Pons (tissue), 1 donor: Measurements from ENCODE around the gene IL5.

Experiments used
- DNase-seq: peaks from one replicate; pipeline ENCODE4 v3.0.0-alpha.2; 2016; ENCODE audit warnings: low spot score

Gene IL5

DNA sequence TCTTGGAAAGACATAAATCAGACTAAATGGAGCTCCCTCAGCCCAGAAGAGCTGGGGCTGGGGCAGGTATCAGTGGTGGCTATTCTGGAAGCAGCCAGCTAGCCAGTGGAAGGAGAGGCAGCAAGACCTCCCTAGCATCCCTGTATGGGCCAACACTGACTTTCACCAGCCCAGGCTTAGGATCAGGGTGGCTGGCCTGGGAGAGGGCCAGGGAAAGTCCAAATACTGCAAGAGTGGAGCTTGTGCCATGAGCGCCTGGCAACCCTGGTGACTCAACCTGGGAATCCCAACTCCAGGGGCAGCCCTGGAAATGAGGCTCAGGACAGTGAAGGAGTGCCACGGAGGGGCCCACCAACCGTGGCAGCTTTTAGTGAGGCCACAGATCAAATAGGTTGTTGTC, 45.2 kb downstream of the IL5 start:
- DNase-seq = no peak

DNA sequence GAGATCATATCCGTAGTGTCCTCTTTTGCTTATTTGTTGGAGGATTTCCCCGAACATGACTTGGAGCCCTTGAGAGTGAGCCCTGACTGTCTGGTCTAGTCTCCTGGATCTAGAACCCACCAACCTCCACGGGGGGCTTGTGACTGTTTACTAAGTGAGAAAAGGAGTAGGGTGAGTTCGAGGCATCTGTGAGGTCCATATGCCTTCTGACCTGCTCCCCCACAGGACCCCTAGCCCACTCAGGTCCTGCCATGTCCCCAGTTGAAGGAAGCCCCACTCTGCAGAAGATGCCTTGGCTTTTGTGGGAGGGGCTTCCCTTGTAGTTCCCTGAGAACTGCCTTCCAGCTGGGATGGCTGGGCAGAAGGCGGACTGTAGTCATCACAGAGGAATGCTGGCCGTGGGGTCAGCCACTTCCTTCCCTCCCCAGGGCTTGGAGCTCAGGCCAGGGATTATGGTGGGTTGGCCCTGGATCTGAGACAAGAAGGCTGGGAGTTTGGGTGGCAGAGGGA, 45.8 kb downstream of the IL5 start:
- no peak for DNase-seq

DNA sequence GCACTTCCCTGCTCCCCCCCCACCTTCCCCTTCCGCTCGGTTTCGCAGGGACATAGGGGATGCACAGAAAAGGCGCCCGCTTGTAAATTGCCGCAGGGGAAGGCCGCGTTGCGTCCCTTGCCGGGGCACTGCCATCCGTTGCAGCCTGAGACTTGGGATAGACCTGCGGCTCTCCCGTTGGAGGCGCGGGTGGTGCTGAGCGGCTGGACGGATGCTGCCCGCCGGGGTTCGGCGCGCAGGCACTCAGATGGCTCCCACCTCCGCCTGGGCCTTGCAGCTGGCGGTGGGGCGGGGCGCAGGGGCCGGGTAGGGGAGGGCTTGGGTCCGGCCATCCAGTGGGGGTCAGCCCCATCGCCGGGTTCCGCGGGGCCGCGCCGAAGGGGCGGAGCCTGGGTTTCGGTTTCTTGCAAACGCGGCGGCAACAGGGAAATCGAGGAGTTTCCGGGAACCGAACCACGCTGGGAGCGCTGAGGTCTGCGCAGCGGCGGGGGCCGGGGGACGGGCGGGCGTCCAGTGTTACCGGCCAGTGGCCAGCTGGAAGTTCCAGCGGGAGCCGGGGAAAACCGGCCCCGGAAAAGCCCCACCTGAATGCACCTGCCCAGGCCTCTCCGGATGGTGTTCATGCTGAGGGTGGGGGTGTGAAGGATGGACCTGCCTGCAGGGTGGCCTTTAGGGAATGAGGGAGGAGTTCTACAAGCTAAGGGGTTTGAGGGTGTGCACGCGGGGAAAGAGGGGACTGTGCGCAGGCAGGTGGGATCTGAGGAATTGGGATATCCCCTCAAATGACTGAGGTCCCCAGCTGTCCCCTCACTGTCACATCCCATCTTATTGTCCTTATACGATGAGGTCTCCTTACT, 46.5 kb downstream of the IL5 start:
- peak; percentile 51 for DNase-seq

DNA sequence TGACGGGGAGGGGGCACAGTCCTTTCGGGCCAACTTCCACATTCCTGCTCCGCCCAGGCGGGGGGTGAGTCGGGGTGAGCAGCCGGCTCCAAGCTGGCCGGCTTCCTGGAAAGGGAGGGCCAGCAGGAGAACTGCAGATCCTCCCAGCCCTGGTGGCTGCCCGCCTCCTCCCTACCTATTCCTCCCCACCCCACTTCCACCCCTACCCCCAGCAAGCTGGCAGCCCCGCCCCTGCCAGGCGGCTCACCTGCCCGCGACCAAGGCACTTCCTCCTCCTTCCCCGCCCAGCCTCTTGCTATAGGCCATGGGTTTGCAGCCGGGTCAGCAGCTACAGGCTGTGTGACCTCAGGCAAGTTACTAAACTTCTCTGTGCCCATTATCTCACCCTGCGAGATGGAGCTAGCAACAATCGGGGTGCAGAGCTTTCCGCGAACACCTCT, 47.1 kb downstream of the IL5 start:
- DNase-seq = peak; percentile 69

DNA sequence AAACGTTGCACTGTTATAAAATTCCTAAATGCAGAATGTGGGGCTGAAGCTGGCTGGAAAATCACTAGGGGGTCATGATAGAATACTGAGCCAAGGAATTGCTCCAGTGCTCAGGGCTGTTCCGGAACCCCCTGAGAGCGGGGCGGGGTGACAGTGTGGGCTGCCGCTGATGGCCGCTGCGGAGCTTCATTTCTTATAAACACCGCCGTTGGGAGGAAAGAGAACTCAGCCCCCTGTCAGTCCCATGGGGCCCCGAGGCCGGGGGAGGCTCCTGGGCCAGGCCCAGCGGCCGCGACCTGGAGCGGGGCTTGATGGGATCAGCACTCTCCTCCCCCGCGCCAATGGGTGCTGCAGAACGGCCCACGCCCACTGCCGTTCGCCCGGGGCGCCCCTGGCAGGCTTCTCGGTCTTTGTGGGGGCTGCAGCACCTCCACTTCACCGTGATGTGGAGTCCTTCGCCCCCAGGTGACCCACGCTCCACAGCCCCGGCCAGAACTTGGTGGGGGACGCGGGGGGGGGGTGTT, 47.6 kb downstream of the IL5 start:
- DNase-seq = peak; percentile 57

DNA sequence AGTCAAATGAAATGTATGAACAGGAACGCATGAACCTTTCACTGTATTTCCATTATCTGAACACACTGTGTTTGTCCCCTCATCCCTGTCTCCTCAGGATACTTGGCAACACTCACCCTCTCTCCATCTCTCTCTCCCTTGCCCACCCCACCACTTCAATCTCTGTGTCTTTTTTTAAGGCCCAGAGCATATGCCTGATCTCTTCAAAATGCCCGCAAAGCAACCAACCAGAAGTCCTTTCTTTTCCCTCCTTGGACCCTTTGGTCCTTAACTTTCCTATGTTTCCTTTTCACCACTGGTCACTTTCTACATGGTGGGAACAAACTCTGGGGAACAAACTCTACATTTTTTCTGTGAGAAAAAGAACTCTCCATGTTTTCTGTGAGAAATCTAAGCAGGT, 49.5 kb downstream of the IL5 start:
- DNase-seq = no peak

DNA sequence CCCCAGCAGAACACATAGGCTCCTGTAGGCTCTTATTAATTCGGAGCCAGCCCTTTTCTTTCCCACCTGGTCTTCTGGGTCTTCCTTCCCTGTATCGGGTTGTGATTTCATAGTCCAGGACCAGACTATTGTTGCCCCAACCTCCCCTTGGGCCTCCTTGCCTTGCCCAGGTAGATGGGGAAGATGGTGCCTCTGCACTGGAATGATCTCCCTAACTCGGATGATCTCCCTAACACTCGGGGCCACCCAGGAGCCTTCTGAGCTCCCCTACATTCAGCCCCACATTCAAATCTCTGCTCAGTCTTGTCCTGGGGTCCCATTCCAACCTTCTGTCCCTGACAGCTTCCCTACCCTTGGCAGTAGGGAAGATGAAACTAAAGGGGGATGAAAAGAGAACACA, 50.1 kb downstream of the IL5 start:
- DNase-seq = no peak

DNA sequence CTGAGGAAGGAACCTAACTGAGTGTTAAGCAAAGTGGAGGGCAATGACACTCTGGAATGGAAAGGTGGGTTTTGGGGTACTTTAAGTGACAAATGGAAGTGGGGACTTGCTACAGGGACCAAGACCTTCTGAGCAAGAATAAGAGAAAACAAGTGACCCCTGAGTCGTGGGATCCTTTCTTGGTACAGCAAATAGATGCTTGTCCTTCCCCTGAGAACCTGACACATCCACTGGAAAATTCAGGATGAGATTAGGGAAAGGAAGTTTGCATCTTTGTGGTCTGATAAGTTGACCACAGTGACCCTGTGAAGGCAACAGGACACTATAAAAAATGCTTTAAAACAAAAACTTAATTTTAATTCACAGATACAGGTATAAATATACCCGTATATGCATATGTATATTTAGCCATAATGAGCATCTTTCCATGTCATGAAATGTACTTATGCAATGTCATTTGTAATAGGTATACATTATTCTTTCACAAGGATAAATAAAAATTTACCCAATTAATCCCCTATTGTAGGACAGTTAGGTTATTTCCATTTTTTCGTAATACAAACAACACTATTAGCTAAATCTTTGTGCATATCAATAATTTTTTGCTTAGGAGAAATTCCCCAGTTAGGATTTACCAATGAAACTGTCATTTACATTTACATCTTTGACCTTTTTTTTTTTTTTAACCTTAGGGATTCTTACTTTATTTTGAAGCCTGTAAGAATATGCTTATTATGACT, 50.8 kb downstream of the IL5 start:
- no peak for DNase-seq
